Right atrium auricular region (tissue), 2 donors: ENCODE results near the gene DNAH9. TPM values are rescaled to one million over a fixed set of nuclear protein-coding genes. Genes with fewer than 3 reads are reported as not detected.

Experiments
- DNase-seq: peaks from one replicate; pipeline ENCODE4 v3.0.0-alpha.2; 2019; ENCODE audit warnings: low spot score
- H3K27ac ChIP-seq, 2 donors: fragments of 200-600 bp; sonication (generic); 1 replicate in 1 of 2; 2 replicates in 1 of 2; pipeline ENCODE4 v1.5.1; 2016 to 2019
- H3K27me3 ChIP-seq, 2 donors: fragments of 200-600 bp; sonication (generic); one replicate each; pipeline versions ENCODE4 v1.5.1 to v1.6.0; 2017 to 2019
- H3K36me3 ChIP-seq: fragments of 200-600 bp; sonication (generic); one replicate; pipeline ENCODE4 v1.5.1; 2016
- H3K4me1 ChIP-seq, 2 donors: fragments of 200-600 bp; sonication (generic); one replicate each; pipeline versions ENCODE4 v1.5.1 to v1.6.0; 2017 to 2019
- H3K4me3 ChIP-seq, 2 donors: fragments of 200-600 bp; sonication (generic); 1 replicate in 1 of 2; 2 replicates in 1 of 2; pipeline ENCODE4 v1.5.1; 2017 to 2019; ENCODE audit warnings: mild to moderate bottlenecking in 1 of 2, moderate library complexity in 1 of 2
- H3K9me3 ChIP-seq, 2 donors: fragments of 200-600 bp; sonication (generic); one replicate each; pipeline ENCODE4 v1.5.1; 2019
- total RNA-seq, 2 donors: library from RNA; depleted of rRNA; stranded (reverse); fragments of >200 nt; gene quantifications; one replicate each; pipeline ENCODE4 v1.1.0, GENCODE V29; 2016
- TF ChIP-seq, protein P1 (sequence below), 2 donors: fragments of 200-600 bp; sonication (generic); IDR thresholded peaks; one replicate each; pipeline ENCODE4 v1.5.1; 2019; ENCODE audit warnings: antibody characterized with exemption in 2 of 2

The DNAH9 gene
- total RNA-seq, 2 donors from 2014 or later = 0.63 TPM; not detected in 1

DNA sequence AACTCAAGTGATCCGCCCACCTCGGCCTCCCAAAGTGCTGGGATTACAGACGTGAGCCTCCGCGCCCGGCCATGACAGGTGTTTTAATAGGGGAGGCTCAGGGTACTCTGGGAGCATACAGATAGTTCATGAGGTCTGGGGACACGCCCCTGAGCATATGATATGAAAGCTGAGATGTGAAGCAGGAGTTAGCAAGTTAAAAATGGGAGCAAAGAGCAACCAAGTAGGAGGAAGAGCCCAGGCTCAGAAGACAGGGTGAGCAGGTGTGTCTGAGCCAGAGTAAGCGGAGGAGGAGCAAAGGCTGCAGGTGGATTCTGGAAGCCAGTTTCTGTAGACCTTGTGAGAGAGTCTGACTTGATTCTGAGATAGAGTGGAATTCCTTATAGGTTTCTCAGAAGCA is 103.6 kb downstream of the DNAH9 start:
- H3K4me1 ChIP-seq = no peaks in the 10 kb centered on the region
- TF ChIP-seq, protein P1, sequence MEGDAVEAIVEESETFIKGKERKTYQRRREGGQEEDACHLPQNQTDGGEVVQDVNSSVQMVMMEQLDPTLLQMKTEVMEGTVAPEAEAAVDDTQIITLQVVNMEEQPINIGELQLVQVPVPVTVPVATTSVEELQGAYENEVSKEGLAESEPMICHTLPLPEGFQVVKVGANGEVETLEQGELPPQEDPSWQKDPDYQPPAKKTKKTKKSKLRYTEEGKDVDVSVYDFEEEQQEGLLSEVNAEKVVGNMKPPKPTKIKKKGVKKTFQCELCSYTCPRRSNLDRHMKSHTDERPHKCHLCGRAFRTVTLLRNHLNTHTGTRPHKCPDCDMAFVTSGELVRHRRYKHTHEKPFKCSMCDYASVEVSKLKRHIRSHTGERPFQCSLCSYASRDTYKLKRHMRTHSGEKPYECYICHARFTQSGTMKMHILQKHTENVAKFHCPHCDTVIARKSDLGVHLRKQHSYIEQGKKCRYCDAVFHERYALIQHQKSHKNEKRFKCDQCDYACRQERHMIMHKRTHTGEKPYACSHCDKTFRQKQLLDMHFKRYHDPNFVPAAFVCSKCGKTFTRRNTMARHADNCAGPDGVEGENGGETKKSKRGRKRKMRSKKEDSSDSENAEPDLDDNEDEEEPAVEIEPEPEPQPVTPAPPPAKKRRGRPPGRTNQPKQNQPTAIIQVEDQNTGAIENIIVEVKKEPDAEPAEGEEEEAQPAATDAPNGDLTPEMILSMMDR (IDR thresholded peaks at IDR 0.05) = no peak
- no peaks in the 10 kb centered on the region for H3K36me3 ChIP-seq
- no peak overlapping the region for H3K4me3 ChIP-seq
- H3K27me3 ChIP-seq = no peaks in the 10 kb centered on the region
- H3K9me3 ChIP-seq = no peaks in the 10 kb centered on the region
- DNase-seq = no peak
- no peak overlapping the region for H3K27ac ChIP-seq

DNA sequence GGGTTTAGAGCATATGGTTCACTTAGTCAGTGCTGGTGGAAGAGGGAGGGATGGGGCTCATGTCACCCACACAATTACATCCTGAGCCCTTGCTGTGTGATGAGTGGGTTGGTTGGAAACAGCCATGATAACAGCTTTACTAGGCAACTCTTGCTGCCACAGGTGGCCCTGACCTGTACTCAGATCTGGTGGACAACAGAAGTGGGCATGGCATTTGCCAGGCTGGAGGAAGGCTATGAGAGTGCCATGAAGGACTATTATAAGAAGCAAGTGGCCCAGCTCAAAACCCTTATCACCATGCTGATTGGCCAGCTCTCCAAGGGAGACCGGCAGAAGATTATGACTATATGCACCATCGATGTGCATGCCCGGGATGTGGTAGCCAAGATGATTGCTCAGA is 105.8 kb downstream of the DNAH9 start:
- no peaks in the 10 kb centered on the region for H3K9me3 ChIP-seq
- H3K4me1 ChIP-seq = no peaks in the 10 kb centered on the region
- no peaks in the 10 kb centered on the region for H3K27me3 ChIP-seq
- DNase-seq = no peak
- H3K27ac ChIP-seq = no peak overlapping the region
- H3K4me3 ChIP-seq = no peak overlapping the region
- TF ChIP-seq, protein P1 (IDR thresholded peaks at IDR 0.05) = no peak
- H3K36me3 ChIP-seq = no peaks in the 10 kb centered on the region

DNA sequence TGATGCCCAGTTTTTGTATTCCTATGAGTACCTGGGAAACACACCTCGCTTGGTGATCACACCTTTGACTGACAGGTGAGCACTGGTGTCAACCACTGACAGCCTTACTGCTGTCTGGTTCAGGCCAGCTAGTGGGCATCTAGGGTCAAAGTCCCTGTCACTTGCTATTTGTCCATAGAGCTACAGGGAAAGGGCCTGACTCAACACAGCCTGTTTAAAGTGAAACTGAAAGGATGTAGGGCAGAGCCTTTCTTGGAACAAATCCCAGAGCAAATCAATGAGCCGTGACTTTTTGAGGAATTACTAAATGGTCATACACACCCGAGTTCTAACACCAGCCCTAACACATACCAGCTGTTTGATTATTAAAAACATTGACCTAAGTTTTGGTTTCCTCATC is 106.8 kb downstream of the DNAH9 start:
- no peak for DNase-seq
- TF ChIP-seq, protein P1 (IDR thresholded peaks at IDR 0.05) = no peak
- no peaks in the 10 kb centered on the region for H3K9me3 ChIP-seq
- no peaks in the 10 kb centered on the region for H3K36me3 ChIP-seq
- no peak overlapping the region for H3K4me3 ChIP-seq
- H3K4me1 ChIP-seq = no peaks in the 10 kb centered on the region
- no peaks in the 10 kb centered on the region for H3K27me3 ChIP-seq
- H3K27ac ChIP-seq = no peak overlapping the region

DNA sequence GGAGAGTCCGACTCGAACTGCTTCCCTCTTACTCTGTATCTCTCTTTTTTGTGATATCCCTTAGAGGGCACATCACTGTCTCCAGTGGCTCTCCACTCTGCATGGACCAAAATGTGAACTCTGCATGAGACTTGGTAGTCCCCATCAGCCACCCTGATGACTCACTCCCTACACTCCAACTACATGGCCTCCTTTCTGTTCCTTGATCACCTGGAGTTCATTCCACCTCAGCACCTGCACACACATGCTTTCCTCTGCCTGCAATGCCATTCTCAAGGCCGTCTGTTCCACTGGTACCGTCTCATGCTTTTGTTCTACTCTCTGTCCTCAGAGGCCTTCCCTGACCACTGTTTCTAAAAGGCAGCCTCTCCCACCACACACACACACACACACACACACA is 109.3 kb downstream of the DNAH9 start:
- TF ChIP-seq, protein P1 (IDR thresholded peaks at IDR 0.05) = no peak
- H3K9me3 ChIP-seq = no peaks in the 10 kb centered on the region
- DNase-seq = no peak

DNA sequence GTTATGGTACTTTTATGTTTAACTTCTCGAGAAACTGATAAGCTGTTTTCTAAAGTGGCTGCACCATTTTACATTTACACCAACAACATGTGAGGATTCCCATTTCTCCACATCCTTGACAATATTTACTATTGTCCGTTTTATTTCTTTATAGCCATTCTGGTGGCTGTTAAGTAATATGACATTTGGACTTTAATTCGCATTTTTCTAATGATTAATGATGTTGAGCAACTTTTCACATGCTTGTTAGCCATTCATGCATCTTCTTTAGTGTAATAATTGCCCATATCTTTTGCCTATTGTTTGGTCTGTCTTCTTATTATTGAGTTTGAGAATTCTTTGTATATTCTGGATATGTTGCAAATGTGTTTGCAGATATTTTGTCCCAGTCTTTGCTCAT is 114.2 kb downstream of the DNAH9 start:
- no peak overlapping the region for H3K4me3 ChIP-seq
- TF ChIP-seq, protein P1 (IDR thresholded peaks at IDR 0.05) = no peak
- no peak overlapping the region for H3K27ac ChIP-seq
- H3K27me3 ChIP-seq = no peaks in the 10 kb centered on the region
- DNase-seq = no peak
- no peaks in the 10 kb centered on the region for H3K9me3 ChIP-seq
- H3K36me3 ChIP-seq = no peaks in the 10 kb centered on the region
- no peaks in the 10 kb centered on the region for H3K4me1 ChIP-seq

More for the DNA sequence above, 109.3 kb downstream of the DNAH9 start:
- Histone ChIP-seq H3K27ac (no peak overlapping the region), H3K27me3 (no peaks in the 10 kb centered on the region), H3K36me3 (no peaks in the 10 kb centered on the region), H3K4me3 (no peak overlapping the region), H3K4me1 (no peaks in the 10 kb centered on the region)

- H3K27me3 ChIP-seq = no peaks in the 10 kb centered on the region
These were observed 120.9 kb downstream of the DNAH9 start for GRCh38 chr17:11719203-11719602.

More at GRCh38 chr17:11719203-11719602, 120.9 kb downstream of the DNAH9 start:
- no peaks in the 10 kb centered on the region for H3K36me3 ChIP-seq
- TF ChIP-seq, protein P1 (IDR thresholded peaks at IDR 0.05) = no peak
- no peaks in the 10 kb centered on the region for H3K4me1 ChIP-seq
- no peak for DNase-seq
- no peak overlapping the region for H3K27ac ChIP-seq
- no peaks in the 10 kb centered on the region for H3K9me3 ChIP-seq
- no peak overlapping the region for H3K4me3 ChIP-seq
